RWPE1 (cell line): ENCODE measurements around the gene IQGAP3.

Source experiments
- CTCF ChIA-PET: fragments of 350-600 bp; sonication (Branson Sonifier 250); formaldehyde crosslinking; extraction: SDS; loops from one replicate; lab custom pipeline; 2021; lab: Yijun Ruan, JAX
- POLR2A ChIA-PET: fragments of 400-600 bp; formaldehyde crosslinking; extraction: SDS; loops from one replicate; lab custom pipeline; 2020; ENCODE audit warnings: antibody characterized with exemption; ENCODE audit not compliant: low non-redundant PET; lab: Yijun Ruan, JAX
- DNase-seq: peaks from one replicate; pipeline ENCODE4 v3.0.0; 2012; ENCODE audit warnings: low spot score
- H3K27ac ChIP-seq: fragments of 450-650 bp; 2 replicates; pipeline ENCODE4 v1.5.1; 2017
- TF ChIP-seq, protein P1 (sequence below): fragments of 450-650 bp; conservative IDR thresholded peaks from 2 replicates; pipeline ENCODE4 v1.5.1; 2017; ENCODE audit warnings: low read depth, mild to moderate bottlenecking

Gene IQGAP3, protein sequence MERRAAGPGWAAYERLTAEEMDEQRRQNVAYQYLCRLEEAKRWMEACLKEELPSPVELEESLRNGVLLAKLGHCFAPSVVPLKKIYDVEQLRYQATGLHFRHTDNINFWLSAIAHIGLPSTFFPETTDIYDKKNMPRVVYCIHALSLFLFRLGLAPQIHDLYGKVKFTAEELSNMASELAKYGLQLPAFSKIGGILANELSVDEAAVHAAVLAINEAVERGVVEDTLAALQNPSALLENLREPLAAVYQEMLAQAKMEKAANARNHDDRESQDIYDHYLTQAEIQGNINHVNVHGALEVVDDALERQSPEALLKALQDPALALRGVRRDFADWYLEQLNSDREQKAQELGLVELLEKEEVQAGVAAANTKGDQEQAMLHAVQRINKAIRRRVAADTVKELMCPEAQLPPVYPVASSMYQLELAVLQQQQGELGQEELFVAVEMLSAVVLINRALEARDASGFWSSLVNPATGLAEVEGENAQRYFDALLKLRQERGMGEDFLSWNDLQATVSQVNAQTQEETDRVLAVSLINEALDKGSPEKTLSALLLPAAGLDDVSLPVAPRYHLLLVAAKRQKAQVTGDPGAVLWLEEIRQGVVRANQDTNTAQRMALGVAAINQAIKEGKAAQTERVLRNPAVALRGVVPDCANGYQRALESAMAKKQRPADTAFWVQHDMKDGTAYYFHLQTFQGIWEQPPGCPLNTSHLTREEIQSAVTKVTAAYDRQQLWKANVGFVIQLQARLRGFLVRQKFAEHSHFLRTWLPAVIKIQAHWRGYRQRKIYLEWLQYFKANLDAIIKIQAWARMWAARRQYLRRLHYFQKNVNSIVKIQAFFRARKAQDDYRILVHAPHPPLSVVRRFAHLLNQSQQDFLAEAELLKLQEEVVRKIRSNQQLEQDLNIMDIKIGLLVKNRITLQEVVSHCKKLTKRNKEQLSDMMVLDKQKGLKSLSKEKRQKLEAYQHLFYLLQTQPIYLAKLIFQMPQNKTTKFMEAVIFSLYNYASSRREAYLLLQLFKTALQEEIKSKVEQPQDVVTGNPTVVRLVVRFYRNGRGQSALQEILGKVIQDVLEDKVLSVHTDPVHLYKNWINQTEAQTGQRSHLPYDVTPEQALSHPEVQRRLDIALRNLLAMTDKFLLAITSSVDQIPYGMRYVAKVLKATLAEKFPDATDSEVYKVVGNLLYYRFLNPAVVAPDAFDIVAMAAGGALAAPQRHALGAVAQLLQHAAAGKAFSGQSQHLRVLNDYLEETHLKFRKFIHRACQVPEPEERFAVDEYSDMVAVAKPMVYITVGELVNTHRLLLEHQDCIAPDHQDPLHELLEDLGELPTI (N-terminal part only)

DNA sequence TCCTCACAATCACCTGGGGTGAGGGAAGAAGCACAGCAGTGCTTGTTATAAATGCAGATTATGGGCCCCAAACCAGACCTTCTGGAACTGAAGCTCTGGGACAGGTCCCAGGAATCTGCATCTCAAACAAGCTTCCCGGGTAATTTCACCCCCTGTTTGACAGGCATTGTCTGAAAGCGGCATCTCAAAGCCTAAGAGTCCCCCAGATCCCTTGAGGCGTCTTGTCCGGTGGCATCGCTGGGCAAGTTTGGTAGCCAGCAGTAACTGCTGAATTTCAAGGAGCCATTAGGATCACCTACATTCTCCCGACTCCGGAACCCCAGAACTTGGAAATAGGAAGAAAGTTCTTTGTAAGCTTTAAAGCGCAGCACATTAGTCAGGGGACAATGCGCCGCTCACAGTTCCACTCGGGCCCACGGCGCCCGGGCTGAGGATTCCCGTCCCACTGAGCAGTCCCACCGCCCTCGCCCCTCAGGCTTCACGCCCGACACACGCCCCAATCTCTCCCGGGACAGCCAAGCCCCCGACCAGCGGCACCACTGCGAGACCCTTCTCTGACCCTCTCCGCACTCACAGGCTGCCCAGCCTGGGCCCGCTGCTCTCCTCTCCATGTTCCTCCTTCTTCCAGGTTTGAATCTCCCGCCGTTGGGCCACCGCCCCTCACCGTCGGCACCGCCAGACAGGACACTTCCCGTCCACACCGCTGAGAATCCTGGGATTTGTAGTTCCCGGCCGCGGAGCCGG is at the start of gene IQGAP3:
Gene IQGAP3 (minus strand): TSS at position 647 of the 744 bp plus-strand sequence. CDS start 36 bp downstream, at position 611.
- TF ChIP-seq, protein P1, sequence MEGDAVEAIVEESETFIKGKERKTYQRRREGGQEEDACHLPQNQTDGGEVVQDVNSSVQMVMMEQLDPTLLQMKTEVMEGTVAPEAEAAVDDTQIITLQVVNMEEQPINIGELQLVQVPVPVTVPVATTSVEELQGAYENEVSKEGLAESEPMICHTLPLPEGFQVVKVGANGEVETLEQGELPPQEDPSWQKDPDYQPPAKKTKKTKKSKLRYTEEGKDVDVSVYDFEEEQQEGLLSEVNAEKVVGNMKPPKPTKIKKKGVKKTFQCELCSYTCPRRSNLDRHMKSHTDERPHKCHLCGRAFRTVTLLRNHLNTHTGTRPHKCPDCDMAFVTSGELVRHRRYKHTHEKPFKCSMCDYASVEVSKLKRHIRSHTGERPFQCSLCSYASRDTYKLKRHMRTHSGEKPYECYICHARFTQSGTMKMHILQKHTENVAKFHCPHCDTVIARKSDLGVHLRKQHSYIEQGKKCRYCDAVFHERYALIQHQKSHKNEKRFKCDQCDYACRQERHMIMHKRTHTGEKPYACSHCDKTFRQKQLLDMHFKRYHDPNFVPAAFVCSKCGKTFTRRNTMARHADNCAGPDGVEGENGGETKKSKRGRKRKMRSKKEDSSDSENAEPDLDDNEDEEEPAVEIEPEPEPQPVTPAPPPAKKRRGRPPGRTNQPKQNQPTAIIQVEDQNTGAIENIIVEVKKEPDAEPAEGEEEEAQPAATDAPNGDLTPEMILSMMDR: no peak
- CTCF ChIA-PET: interaction anchor here (0.8 to 1.0 kb wide), 2 partner anchors 36 to 71 kb away, joined by 3 to 5 read pairs; no protein-coding TSS in a partner anchor
- POLR2A ChIA-PET: no interaction called here
- peak; percentile 94 for DNase-seq
- peak within 1 kb of the TSS; percentile 72 for H3K27ac ChIP-seq

DNA sequence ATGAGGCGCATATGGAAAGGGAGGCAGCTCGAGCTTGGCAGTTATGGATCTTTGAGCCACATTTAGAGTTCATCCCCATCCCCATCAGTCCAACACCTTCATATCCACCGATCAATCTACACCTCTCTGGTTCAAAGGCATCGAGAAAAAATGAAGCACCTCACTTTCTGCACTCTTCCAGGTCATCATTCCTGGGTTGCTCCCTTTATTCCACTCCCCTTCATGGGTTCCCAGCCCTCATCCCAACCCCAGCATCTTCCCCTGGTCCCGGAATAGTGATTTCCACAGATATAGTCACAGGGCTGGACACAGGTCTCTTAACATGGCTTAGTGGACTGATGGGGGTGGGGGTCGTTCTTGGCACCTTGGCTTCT is 47.2 kb upstream of the IQGAP3 start:
- ChIA-PET POLR2A (no interaction called here), CTCF (interaction anchor here (0.6 to 1.7 kb wide), 7 partner anchors 11 to 205 kb away, joined by 3 to 6 read pairs (median 3); partner anchors contain the start of gene NAXE)
- DNase-seq: no peak
- TF ChIP-seq, protein P1: no peak
- H3K27ac ChIP-seq: no peak overlapping the region

DNA sequence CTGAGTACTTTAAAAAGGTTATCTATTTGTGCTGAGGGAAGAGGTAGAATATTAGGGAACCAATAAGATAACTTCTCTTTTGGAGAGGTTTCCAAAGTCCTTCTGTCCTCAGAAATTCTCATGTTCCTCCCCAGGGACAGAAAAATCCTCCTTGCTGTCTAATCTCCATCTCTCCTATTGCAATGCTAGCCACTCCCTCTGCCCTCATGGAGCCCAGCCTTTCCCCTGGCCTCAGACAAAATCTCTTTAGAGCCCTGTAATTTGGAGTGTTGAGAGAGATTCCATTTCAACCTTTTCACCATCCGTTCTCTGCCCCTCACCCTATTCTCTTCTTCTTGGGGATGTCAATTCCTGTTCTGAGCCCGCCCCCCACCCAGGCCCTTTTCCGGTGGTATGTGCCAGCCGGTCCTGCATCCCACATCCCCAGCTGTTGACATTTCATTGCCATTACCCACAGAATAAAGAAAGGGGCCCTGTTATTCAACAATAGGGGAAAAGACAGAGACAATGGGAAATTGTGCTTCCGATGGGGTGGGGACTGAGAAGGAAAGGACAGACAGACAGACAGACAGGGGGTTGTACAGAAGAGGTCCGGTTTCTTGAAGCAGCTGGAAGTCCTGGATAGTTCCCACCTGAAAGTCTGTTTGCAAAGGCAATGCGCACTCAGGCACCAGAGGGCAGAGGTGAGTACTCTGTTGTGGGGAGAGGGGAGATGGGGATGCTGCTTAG is 46.7 kb upstream of the IQGAP3 start, which contains the start of gene HAPLN2:
Gene HAPLN2 (plus strand): TSS at position 563 of the 729 bp plus-strand sequence. CDS start 4,076 bp downstream, outside the sequence.
- POLR2A ChIA-PET: no interaction called here
- no peak for DNase-seq
- TF ChIP-seq, protein P1: peak; percentile 25
- no peak within 1 kb of the TSS for H3K27ac ChIP-seq
- CTCF ChIA-PET: interaction anchor here (0.6 to 1.7 kb wide), 9 partner anchors 11 to 204 kb away, joined by 3 to 6 read pairs (median 3); partner anchors contain the start of gene NAXE

DNA sequence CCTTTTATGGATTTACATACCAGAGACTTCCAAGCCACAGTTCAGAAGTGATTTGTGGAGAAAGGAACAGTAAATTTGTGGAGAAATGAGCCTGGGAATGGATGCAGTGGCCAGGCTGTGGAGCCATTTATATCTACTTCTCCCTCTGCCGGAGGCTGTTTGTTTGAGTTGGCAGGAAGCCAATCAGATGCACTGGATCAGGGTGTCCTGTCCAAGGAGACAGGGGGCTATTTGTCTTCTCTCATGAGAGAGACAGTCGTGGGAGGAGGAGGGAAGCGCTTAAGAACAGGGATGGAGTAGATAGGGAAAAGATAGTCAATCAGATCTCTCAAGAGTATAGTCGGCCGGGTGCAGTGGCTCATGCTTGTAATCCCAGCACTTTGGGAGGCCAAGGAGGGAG is 44.1 kb upstream of the IQGAP3 start:
- H3K27ac ChIP-seq: no peak overlapping the region
- no peak for DNase-seq
- CTCF ChIA-PET: interaction anchor here (0.7 to 1.4 kb wide), 2 partner anchors 11 to 89 kb away, joined by 3 to 4 read pairs; partner anchors contain the start of gene CRABP2
- TF ChIP-seq, protein P1: no peak
- POLR2A ChIA-PET: no interaction called here

DNA sequence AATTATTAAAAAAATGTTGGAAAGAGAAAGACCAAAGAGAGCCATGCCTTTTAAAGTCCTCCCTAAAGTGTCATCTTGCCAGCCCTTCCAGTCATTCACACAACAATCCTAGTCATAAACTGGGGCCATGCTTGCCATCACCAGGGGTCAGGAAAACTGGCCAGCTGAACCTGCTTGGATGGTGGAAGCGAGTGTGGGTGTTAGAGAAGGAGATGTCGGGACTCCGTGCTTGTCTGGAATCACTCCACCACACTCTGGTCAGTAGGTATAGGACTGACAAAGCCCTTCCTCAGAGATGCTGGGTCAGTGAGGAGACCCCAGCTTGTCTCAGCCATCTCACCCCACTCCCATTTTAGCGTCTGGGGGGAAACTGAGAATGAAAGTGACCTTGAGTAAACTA is 43.6 kb upstream of the IQGAP3 start:
- no peak for DNase-seq
- CTCF ChIA-PET: no interaction called here
- TF ChIP-seq, protein P1: no peak
- POLR2A ChIA-PET: no interaction called here
- no peak overlapping the region for H3K27ac ChIP-seq
